Neural progenitor cell (in vitro differentiated cells): ENCODE measurements around the gene PF4V1. TPM values are rescaled to one million over a fixed set of nuclear protein-coding genes. Genes with fewer than 3 reads are reported as not detected.

Experiments
- DNase-seq: peaks from one replicate; pipeline ENCODE4 v3.0.0-alpha.2; 2016; ENCODE audit warnings: low spot score
- H2AFZ ChIP-seq: fragments of 200-600 bp; sonication (generic); replicated peaks from 2 replicates; pipeline ENCODE4 v1.6.1; 2016; ENCODE audit warnings: antibody characterized with exemption
- H3F3A ChIP-seq: fragments of 200-600 bp; sonication (generic); 2 replicates; pipeline ENCODE4 v1.6.1; 2016; ENCODE audit warnings: antibody characterized with exemption, low read depth
- H3K27ac ChIP-seq: fragments of 200-600 bp; sonication (generic); 2 replicates; pipeline ENCODE4 v1.5.1; 2016; ENCODE audit warnings: mild to moderate bottlenecking
- H3K27me3 ChIP-seq: fragments of 200-600 bp; sonication (generic); 2 replicates; pipeline ENCODE4 v1.6.1; 2016; ENCODE audit warnings: mild to moderate bottlenecking, moderate library complexity
- H3K36me3 ChIP-seq: fragments of 200-600 bp; sonication (generic); 2 replicates; pipeline ENCODE4 v1.5.1; 2016
- H3K4me1 ChIP-seq: fragments of 200-600 bp; sonication (generic); 2 replicates; pipeline ENCODE4 v1.6.1; 2016; ENCODE audit warnings: mixed run types
- H3K4me2 ChIP-seq: fragments of 200-600 bp; sonication (generic); 2 replicates; pipeline ENCODE4 v1.6.1; 2016
- H3K4me3 ChIP-seq: fragments of 200-600 bp; sonication (generic); 2 replicates; pipeline ENCODE4 v1.5.1; 2016
- H3K79me2 ChIP-seq: fragments of 200-600 bp; sonication (generic); 2 replicates; pipeline ENCODE4 v1.6.1; 2016; ENCODE audit warnings: low read depth
- H3K9ac ChIP-seq: fragments of 200-600 bp; sonication (generic); 2 replicates; pipeline ENCODE4 v1.6.1; 2016
- H3K9me3 ChIP-seq: fragments of 200-600 bp; sonication (generic); 2 replicates; pipeline ENCODE4 v1.5.1; 2016; ENCODE audit warnings: low read depth
- H4K20me1 ChIP-seq: fragments of 200-600 bp; sonication (generic); 2 replicates; pipeline ENCODE4 v1.6.1; 2016; ENCODE audit warnings: low read depth
- H3K27ac Mint-ChIP-seq: 3 replicates; pipeline ENCODE4 v1.8.0; 2021; ENCODE audit warnings: mixed read lengths
- H3K27me3 Mint-ChIP-seq: 2 replicates; pipeline ENCODE4 v1.8.0; 2022; ENCODE audit warnings: low read depth, mild to moderate bottlenecking, inconsistent platforms, moderate library complexity, mixed read lengths; ENCODE audit not compliant: insufficient read depth
- H3K36me3 Mint-ChIP-seq: 3 replicates; pipeline ENCODE4 v1.8.0; 2021; ENCODE audit warnings: mixed read lengths
- H3K4me1 Mint-ChIP-seq: 3 replicates; pipeline ENCODE4 v1.8.0; 2021; ENCODE audit warnings: mixed read lengths
- H3K4me3 Mint-ChIP-seq: 3 replicates; pipeline ENCODE4 v1.8.0; 2021; ENCODE audit warnings: mild to moderate bottlenecking, moderate library complexity, mixed read lengths
- H3K9me3 Mint-ChIP-seq: 3 replicates; pipeline ENCODE4 v1.8.0; 2020; ENCODE audit warnings: mixed read lengths
- EZH2 ChIP-seq: fragments of 200-600 bp; sonication (generic); IDR thresholded peaks from 2 replicates; pipeline ENCODE4 v1.6.1; 2017; ENCODE audit warnings: antibody characterized with exemption, mild to moderate bottlenecking, moderate library complexity
- EZH2phosphoT487 ChIP-seq: fragments of 200-600 bp; sonication (generic); IDR thresholded peaks from 2 replicates; pipeline ENCODE4 v1.6.1; 2017; ENCODE audit warnings: antibody characterized with exemption
- total RNA-seq: library from RNA; depleted of rRNA; stranded (reverse); fragments of >200 nt; gene quantifications from 2 replicates; pipeline ENCODE4 v1.2.3, GENCODE V29; 2015; ENCODE audit warnings: low replicate concordance
- TF ChIP-seq, protein P1 (sequence below): fragments of 200-600 bp; sonication (generic); IDR thresholded peaks from 2 replicates; pipeline ENCODE4 v1.5.1; 2017; ENCODE audit warnings: antibody characterized with exemption, mild to moderate bottlenecking

The PF4V1 gene
- total RNA-seq, 1 donor from 2014 or later: not detected

GRCh38 chr4:73844345-73844744 lies 8.8 kb upstream of the PF4V1 start:
- H3K36me3 Mint-ChIP-seq: no peaks in the 10 kb centered on the region
- H3K4me1 ChIP-seq: no peaks in the 10 kb centered on the region
- no peak overlapping the region for H2AFZ ChIP-seq
- H3K27me3 Mint-ChIP-seq: peaks cover 3% of the 10 kb centered on the region
- no peak overlapping the region for H3K4me2 ChIP-seq
- H3K4me3 Mint-ChIP-seq: no peak overlapping the region
- no peak overlapping the region for H3K4me3 ChIP-seq
- no peak for DNase-seq
- TF ChIP-seq, protein P1, sequence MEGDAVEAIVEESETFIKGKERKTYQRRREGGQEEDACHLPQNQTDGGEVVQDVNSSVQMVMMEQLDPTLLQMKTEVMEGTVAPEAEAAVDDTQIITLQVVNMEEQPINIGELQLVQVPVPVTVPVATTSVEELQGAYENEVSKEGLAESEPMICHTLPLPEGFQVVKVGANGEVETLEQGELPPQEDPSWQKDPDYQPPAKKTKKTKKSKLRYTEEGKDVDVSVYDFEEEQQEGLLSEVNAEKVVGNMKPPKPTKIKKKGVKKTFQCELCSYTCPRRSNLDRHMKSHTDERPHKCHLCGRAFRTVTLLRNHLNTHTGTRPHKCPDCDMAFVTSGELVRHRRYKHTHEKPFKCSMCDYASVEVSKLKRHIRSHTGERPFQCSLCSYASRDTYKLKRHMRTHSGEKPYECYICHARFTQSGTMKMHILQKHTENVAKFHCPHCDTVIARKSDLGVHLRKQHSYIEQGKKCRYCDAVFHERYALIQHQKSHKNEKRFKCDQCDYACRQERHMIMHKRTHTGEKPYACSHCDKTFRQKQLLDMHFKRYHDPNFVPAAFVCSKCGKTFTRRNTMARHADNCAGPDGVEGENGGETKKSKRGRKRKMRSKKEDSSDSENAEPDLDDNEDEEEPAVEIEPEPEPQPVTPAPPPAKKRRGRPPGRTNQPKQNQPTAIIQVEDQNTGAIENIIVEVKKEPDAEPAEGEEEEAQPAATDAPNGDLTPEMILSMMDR: no peak
- H3K36me3 ChIP-seq: no peaks in the 10 kb centered on the region
- peaks cover 2% of the 10 kb centered on the region for H3K27me3 ChIP-seq
- no peaks in the 10 kb centered on the region for H3K9me3 Mint-ChIP-seq
- no peak overlapping the region for H3K27ac Mint-ChIP-seq
- no peak overlapping the region for H3K9ac ChIP-seq
- peaks cover 4% of the 10 kb centered on the region for H3K4me1 Mint-ChIP-seq
- H3K27ac ChIP-seq: no peak overlapping the region
- no peaks in the 10 kb centered on the region for H3K9me3 ChIP-seq
- no peaks in the 10 kb centered on the region for H3K79me2 ChIP-seq
- no peaks in the 10 kb centered on the region for H4K20me1 ChIP-seq
- no peaks in the 10 kb centered on the region for H3F3A ChIP-seq

DNA sequence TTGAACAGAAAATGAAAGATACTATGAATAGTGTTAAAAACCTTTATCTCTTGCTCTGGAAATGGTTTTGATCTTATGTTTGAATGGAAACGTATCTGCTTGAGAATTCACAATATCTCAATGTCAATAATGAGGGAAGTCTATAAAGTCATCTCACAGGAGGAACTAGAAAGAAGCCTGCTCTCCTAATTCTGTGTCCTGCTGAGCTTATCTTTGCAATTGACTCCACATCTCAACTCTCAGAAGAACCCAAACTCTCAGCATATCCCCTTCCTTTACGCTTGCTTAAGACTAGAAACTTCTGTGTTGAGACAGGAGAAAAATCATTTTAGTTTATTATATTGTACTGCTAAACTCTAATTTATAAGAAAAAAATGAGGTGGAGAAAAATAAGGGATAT lies 8.3 kb upstream of the PF4V1 start:
- Histone ChIP-seq H3K4me1 (no peaks in the 10 kb centered on the region), H3K9ac (no peak overlapping the region), H3K4me3 (no peak overlapping the region), H3K36me3 (no peaks in the 10 kb centered on the region), H3K4me2 (no peak overlapping the region), H3K9me3 (no peaks in the 10 kb centered on the region), H4K20me1 (no peaks in the 10 kb centered on the region), H3F3A (no peaks in the 10 kb centered on the region), H3K27ac (no peak overlapping the region), H3K79me2 (no peaks in the 10 kb centered on the region), H3K27me3 (no peaks in the 10 kb centered on the region), H2AFZ (no peak overlapping the region)
- DNase-seq: no peak
- no peaks in the 10 kb centered on the region for H3K9me3 Mint-ChIP-seq
- H3K36me3 Mint-ChIP-seq: no peaks in the 10 kb centered on the region
- H3K27me3 Mint-ChIP-seq: peaks cover 3% of the 10 kb centered on the region
- no peak overlapping the region for H3K27ac Mint-ChIP-seq
- peaks cover 4% of the 10 kb centered on the region for H3K4me1 Mint-ChIP-seq
- TF ChIP-seq, protein P1: no peak
- TF ChIP-seq EZH2 (no peak), EZH2phosphoT487 (no peak)
- no peak overlapping the region for H3K4me3 Mint-ChIP-seq

DNA sequence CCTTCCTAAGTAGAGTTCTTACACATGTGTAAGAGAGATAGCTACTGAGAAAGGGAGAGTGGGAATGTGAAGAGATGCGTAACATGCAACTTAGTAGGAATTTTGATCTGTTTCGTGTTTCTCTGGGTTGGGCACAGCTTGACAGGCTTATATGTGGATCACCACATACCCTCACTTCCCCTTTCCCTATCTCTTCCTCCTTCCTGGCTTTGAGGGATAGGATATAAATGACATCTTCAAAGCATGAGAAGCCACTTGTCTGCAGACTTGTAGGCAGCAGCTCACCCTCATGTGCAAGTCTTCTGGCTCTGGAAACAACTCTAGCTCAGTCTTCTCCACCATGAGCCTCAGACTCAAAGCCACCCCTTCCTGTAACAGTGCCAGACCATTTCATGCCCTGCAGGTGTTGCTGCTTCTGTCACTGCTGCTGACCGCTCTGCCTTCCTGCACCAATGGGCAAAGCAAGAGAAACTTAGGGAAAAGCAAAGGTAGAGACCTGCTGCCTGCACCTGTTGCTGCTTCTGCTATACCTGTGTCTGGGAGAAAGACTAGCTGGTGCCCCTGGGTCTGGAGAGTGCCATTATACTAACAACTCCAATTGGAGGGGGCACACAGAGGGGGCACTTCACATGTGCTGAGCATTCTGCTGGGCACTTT lies 5.4 kb upstream of the PF4V1 start:
- H4K20me1 ChIP-seq: no peaks in the 10 kb centered on the region
- H3K36me3 ChIP-seq: no peaks in the 10 kb centered on the region
- no peak overlapping the region for H3K9ac ChIP-seq
- no peak overlapping the region for H3K4me3 Mint-ChIP-seq
- H3K27ac Mint-ChIP-seq: no peak overlapping the region
- H3K9me3 ChIP-seq: no peaks in the 10 kb centered on the region
- no peak for DNase-seq
- H3K79me2 ChIP-seq: no peaks in the 10 kb centered on the region
- H3K36me3 Mint-ChIP-seq: no peaks in the 10 kb centered on the region
- no peaks in the 10 kb centered on the region for H3K9me3 Mint-ChIP-seq
- peaks cover 4% of the 10 kb centered on the region for H3K4me1 Mint-ChIP-seq
- peaks cover 5% of the 10 kb centered on the region for H3K27me3 ChIP-seq
- H3K27ac ChIP-seq: no peak overlapping the region
- H3K27me3 Mint-ChIP-seq: peaks cover 3% of the 10 kb centered on the region
- TF ChIP-seq EZH2phosphoT487: no peak
- TF ChIP-seq, protein P1: no peak
- no peak for TF ChIP-seq EZH2
- no peaks in the 10 kb centered on the region for H3F3A ChIP-seq
- H3K4me1 ChIP-seq: no peaks in the 10 kb centered on the region
- no peak overlapping the region for H2AFZ ChIP-seq
- no peak overlapping the region for H3K4me2 ChIP-seq
- H3K4me3 ChIP-seq: no peak overlapping the region
